ENCODE measurements around the gene MAML1. TPM values are rescaled to one million over a fixed set of nuclear protein-coding genes. Genes with fewer than 3 reads are reported as not detected.

Gene MAML1
- total RNA-seq, 1 donor from 2014 or later: 25.1 TPM

- DNase-seq (ENCODE audit: extremely low read depth, low read depth, low spot score): no peak
Measured at GRCh38 chr5:179819296-179820126, 86.9 kb downstream of the MAML1 start.

DNA sequence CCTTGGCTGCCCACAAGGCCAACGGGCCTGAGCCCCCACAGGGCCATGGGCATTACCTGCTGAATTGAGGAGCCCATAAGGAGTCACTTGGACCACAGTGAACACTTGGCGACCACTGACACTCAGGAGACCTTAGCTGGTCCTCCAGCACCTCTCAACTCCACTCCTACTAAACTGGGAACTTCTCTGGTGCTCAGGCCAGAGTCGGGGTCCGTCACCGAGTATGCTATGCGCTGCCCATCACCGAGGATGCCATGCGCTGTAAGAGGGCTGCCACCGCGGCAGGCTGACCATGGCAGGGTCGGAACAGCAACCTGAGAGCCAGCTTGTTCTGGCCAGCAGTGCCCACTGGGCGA lies 87.5 kb downstream of the MAML1 start:
- no peak for DNase-seq (ENCODE audit: extremely low read depth, low read depth, low spot score)

GRCh38 chr5:179820483-179821297 lies 88.1 kb downstream of the MAML1 start, which contains the start of gene SQSTM1:
Gene SQSTM1 (plus strand): TSS chr5:179820905. CDS start chr5:179820937, 32 bp downstream.
- no peak for DNase-seq (ENCODE audit: extremely low read depth, low read depth, low spot score)

DNA sequence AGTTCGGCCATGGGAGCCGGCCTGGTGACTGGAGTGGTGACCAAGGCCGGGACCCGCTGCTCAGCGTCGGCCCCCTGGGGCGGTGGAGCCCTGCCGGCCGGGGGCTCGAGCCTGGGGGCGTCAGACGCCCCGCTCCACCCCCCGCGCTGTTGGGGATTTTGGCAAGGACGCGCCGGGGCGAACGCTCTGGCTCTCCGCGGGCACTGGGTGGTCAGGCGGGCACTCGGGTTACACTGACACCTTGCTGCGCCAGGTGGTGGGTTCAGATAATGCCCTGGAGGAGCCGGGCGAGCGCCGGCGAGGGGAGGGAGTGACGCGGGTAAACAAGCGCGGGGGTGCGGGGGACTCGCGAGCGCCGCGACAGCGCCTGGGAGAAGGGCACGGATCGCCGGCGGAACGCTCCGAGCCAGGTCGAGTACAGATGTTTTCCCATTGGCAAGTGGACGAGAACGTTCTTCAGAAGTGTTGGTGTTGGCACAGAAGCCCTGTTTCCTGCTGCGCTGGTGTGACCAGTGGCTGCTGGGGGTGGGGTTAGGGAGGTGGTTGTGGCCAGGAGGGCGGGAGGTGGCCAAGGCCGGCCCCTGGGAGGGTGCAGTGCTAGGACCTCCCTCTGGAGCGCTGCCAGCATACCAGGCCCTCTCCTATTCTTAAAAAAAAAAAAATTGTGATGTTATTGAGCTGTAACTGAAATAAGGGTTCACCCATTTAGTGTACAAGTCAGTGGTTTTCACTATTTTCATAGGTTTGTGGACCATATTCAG lies 88.9 kb downstream of the MAML1 start:
- peak; percentile 52 for DNase-seq (ENCODE audit: extremely low read depth, low read depth, low spot score)

GRCh38 chr5:179822059-179822432 lies 89.4 kb downstream of the MAML1 start:
- no peak for DNase-seq (ENCODE audit: extremely low read depth, low read depth, low spot score)

DNA sequence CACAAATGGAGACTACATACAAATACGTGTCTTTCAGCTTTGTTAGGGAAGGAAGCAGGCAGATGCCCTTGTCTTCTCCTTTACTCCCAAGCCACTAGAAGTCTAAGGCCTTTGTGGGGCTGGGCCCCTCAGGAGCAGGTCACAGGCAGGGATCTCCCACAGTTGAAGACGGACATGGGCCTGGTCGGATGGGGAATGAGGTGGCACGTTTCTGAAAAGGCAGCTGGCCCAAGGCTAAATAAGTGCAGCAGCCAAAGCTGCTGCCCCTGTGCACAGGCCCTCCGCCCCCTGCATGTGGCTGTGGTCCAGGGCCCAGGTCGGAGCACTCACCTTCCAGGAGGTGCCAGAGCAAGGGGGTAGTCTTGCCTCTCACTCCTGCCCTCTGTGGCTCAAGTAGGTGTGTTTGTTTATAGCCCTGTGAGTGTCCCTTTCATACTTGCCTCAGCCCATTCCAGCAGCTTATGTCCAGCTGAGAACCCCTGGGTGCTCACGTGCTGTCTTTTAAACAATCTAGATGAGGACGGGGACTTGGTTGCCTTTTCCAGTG lies 89.9 kb downstream of the MAML1 start:
- no peak for DNase-seq (ENCODE audit: extremely low read depth, low read depth, low spot score)

DNA sequence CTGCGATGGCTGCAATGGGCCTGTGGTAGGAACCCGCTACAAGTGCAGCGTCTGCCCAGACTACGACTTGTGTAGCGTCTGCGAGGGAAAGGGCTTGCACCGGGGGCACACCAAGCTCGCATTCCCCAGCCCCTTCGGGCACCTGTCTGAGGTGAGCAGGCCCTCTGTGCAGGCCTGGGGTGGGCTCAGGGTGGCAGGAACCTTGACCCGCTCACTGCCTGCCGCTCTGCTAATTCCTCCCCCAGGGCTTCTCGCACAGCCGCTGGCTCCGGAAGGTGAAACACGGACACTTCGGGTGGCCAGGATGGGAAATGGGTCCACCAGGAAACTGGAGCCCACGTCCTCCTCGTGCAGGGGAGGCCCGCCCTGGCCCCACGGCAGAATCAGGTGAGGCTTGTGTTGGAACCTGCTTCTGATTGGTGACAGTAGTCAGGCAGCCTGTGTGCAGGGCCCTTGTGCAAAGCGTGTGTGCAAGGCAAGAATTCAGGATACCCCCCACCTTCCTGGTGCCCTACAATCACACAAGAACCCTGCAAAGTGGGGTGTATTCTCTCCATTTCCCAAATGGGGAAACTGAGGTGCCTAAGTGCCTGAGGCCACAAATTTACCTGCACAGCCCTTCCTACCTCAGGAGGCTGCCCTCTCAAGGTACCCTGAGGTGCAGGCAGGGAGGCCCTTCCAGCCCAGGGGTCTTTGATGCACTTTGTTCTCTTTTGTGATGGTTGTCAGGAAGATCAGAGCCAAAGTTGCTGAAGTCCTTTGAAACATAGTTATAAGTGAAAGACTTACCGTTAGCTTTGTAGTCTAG lies 91.5 kb downstream of the MAML1 start:
- DNase-seq (ENCODE audit: extremely low read depth, low read depth, low spot score): no peak

GRCh38 chr5:179824745-179825112 lies 92.1 kb downstream of the MAML1 start:
- no peak for DNase-seq (ENCODE audit: extremely low read depth, low read depth, low spot score)

- DNase-seq (ENCODE audit: extremely low read depth, low read depth, low spot score): no peak
Measured at GRCh38 chr5:179825655-179826182, 93.1 kb downstream of the MAML1 start.

Other genes starting within 250 kb of the MAML1 start
- gene RUFY1, start 182.3 kb upstream of the MAML1 start, total RNA-seq: 36.5 and 40.3 TPM in 2 replicates
- 215 and 341 TPM in 2 replicates for gene HNRNPH1, start 109.2 kb upstream of the MAML1 start, total RNA-seq
- 3.0 TPM in 1 of 2 replicates, not detected in the other for gene CBY3, start 51.8 kb upstream of the MAML1 start, total RNA-seq
- gene CANX, start 33.9 kb upstream of the MAML1 start, total RNA-seq: 446 and 509 TPM in 2 replicates
- gene LTC4S, start 61.2 kb downstream of the MAML1 start, total RNA-seq: not detected in 2 replicates
- 354 and 372 TPM in 2 replicates for gene MGAT4B, start 74.0 kb downstream of the MAML1 start, total RNA-seq
- 632 and 783 TPM in 2 replicates for gene SQSTM1, start 88.1 kb downstream of the MAML1 start, total RNA-seq
- gene MRNIP, start 126.0 kb downstream of the MAML1 start, total RNA-seq: 17.8 and 26.3 TPM in 2 replicates
- gene TBC1D9B, start 175.1 kb downstream of the MAML1 start, total RNA-seq: 94.2 and 131 TPM in 2 replicates